HUDEP-2 (cell line): ENCODE results near the gene ABHD17C.

ENCODE experiments used
- DNase-seq, 76 experiments: peaks; one replicate each; lab custom pipeline; 2025; ENCODE audit not compliant: unreplicated experiment in 76 of 76; lab: John Stamatoyannopoulos, UW

The ABHD17C gene

GRCh38 chr15:80727596-80727995, 32.5 kb downstream of the ABHD17C start:
- DNase-seq: no peak

DNA sequence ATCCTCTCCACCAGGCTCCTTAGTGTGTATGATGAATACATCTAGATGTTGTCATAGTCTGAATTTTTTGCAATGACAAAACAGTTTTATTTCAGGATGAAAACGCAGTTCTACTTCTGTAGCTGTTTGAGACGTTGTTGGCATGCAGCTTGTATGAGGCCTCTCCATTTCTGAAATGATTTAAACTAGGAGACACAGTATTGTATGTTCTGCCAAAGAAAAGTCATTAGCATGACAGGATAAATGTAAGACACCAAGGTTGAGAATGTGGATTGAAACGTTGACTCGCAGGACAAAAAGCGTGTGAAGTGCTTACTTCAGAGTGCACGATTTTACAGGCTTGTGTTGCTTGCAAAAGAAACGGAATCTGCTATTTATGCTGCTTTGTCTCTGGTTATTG, 35.3 kb downstream of the ABHD17C start:
- no peak for DNase-seq

GRCh38 chr15:80730926-80731325, 35.8 kb downstream of the ABHD17C start:
- no peak for DNase-seq

GRCh38 chr15:80732167-80732566, 37.1 kb downstream of the ABHD17C start:
- no peak for DNase-seq

DNA sequence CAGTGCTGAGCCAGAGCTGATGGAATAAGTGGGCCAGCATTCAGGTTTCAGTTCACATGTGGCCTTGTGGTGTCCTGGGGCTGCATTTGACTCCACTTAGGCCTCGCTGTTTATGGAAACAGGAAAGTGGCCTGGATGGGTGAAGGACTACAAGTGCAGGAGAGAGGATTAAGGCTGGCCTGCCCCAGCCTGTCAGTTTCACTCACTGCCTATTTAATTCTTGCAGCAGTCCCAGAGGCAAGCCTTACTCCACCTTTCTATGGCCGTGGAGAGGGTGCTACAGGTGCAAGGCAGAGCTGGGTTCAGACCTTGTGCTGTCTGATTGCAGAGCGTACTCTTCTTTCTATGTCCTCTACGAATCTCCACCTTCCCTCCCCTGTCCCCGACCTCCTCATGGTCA, 37.7 kb downstream of the ABHD17C start:
- DNase-seq: no peak

GRCh38 chr15:80733460-80733859, 38.4 kb downstream of the ABHD17C start:
- DNase-seq: no peak

DNA sequence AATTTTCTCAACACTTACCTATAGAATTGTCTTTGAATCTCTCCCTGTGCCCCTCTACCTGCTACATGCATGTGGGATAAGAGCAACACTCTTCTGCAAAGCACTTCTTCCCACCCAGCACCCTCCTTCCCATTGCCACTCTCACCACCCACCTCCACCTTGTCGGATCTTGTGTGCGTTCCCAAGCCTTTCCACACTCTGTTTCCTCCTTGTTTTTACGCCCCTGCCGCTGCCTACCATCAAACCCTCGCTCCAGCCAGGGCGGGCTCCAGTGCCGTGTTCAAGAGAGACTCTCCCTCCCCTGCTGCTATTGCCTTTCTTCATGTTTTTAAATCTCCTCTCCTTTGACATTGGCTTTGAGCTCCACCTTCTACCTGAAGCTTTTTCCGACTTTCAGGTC, 40.2 kb downstream of the ABHD17C start:
- DNase-seq: no peak

- DNase-seq: no peak
Observed at GRCh38 chr15:80736560-80736959, 41.5 kb downstream of the ABHD17C start.

DNA sequence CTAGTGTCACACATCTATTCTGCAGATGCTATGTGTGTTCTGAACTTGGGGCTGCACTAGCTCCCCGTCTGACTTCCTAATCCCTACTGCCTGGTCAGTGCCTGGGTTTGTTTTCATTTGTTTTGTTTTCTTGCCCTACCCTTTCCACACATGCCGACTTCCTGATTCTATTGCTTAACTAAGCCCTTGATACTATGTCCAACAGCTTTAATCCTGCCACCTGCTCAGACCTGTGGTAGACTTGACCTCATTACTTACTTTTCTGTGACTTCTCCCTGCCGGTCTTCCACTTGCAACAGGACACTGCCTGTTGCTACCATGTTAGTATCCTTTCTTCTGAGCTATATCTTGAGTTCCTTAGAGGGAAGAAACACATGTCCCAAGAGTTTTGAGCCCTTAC, 44.8 kb downstream of the ABHD17C start:
- DNase-seq: no peak

GRCh38 chr15:80742081-80742480, 47.0 kb downstream of the ABHD17C start:
- no peak for DNase-seq

DNA sequence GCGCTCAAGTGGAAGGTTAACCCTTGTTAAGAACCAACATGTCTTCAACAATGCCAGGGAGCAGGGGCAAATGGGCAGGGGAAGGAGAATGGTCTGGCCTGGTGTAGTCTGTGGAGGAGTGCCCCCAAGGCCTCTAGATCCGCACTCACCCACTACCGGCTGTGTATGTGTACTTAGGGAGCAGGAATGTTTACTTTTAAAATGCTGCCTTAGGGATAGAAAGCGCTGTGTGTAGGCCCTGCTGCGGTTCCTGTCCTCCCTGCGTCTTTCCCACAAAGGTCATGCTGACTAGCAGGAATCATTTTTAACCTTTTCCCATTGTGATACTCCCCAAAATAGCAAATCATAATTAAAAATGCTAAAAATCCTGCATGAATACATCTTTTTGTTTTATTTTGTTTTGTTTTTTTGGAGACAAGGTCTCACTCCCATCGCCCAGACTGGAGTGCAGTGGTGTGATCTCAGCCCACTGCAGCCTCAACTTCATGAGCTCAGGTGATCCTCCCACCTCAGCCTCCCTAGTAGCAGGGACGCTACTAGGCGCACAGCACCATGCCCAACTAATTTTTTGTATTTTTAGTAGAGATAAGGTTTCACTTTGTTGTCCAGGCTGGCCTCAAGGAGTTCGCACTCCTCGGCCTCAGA, 48.2 kb downstream of the ABHD17C start:
- DNase-seq: no peak

DNA sequence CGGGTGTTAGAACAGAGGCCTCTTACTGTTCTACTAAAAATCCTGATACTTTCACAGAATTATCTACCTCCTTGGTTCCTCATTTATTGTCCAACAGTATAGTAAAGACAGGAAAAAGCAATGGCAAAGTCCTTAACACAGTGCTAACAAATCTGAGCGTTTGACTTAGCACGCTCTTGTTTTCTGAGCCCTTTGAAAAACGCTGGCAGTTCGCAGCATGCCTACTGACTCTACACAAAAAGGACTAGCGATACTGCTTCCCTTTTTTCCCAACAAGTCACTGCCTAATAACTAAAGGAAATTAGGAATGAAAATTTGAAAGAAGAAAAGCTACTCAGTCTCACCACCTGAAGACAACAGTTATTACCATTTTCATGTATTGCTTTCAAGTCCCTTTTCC, 49.3 kb downstream of the ABHD17C start:
- no peak for DNase-seq

GRCh38 chr15:80744826-80745225, 49.7 kb downstream of the ABHD17C start:
- DNase-seq: no peak

GRCh38 chr15:80745888-80746287, 50.8 kb downstream of the ABHD17C start:
- DNase-seq: no peak

DNA sequence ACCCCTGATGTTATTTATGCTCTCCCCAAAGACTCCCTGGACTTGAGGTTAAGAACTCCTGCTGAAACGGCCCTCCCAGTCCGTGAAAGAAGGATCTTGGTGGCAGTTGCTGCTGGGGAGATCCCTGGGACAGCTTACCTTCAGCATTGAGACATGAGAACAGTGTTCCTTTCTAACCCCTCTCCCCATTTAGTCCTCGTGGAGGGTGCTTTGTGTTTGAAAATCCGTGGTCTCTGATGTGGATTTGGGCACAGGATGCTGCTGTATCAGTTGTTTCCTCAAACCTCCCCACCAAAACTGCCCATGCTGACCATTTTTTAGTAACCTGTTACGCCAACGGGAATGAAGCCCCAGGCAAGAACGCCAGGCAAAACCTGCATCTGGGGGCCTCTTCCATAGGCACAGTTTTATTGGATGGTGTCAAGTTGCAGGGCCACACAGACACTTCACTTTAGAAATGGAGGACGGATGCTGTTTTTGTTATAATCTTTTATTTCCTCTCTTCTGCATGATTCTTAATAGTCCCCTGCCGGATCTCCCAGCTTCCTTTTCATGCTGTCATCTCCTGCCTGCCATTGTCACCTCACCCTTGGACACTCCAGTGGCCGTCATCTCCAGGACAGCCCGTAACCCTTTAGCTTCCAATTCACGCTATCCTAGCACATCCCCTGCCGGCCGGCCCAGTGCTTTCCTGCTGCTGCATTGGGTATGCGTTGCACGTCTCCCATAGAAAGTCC, 52.4 kb downstream of the ABHD17C start:
- DNase-seq: no peak

GRCh38 chr15:80749589-80749988, 54.5 kb downstream of the ABHD17C start:
- no peak for DNase-seq

GRCh38 chr15:80750575-80750974, 55.5 kb downstream of the ABHD17C start:
- no peak for DNase-seq

- DNase-seq: no peak
Observed at GRCh38 chr15:80752204-80752603, 57.1 kb downstream of the ABHD17C start.

GRCh38 chr15:80753161-80753560, 58.1 kb downstream of the ABHD17C start:
- no peak for DNase-seq

DNA sequence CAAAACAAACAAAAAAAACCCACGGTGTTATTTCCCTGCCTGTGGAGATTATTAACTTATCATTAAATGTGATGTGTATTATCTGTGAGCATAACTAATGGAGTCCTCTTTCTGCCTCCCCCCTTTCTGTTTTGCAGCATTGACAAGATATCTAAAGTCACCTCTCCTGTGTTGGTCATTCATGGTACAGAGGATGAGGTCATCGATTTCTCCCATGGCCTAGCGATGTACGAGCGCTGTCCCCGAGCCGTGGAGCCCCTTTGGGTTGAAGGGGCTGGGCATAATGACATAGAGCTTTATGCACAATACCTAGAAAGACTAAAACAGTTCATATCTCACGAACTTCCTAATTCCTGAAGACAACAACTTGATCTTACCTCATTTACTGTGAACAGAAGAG, 58.9 kb downstream of the ABHD17C start:
- no peak for DNase-seq

GRCh38 chr15:80755885-80756284, 60.8 kb downstream of the ABHD17C start:
- no peak for DNase-seq

- no peak for DNase-seq
Observed at GRCh38 chr15:80758130-80758745, 63.1 kb downstream of the ABHD17C start.
